ENCODE data around the gene CLN3. TPM values are rescaled to one million over a fixed set of nuclear protein-coding genes. Genes with fewer than 3 reads are reported as not detected.

CLN3 gene
- polyA plus RNA-seq (2012; ENCODE audit: insufficient read depth, insufficient read length, low read depth), result 52.3 TPM

GRCh38 chr16:28491970-28492474, at the start of gene CLN3:
TSS of gene CLN3 (minus strand) at chr16:28492074. CDS start at chr16:28491759, 315 bp downstream.
- no peaks in the 10 kb centered on the region for H3K27me3 ChIP-seq
- peaks cover 8% of the 10 kb centered on the region; the same call in 1 of the 2 replicates for H3K36me3 ChIP-seq
- no peaks in the 10 kb centered on the region for H3K4me1 ChIP-seq
- H3K9me3 ChIP-seq, result no peaks in the 10 kb centered on the region
- DNase-seq, result peak; percentile 92
- H3K4me3 ChIP-seq (ENCODE audit: low read depth, low read length), result peak within 1 kb of the TSS; percentile 97
- no peak for TF ChIP-seq CTCF (IDR thresholded peaks at IDR 0.05; ENCODE audit: low read depth, low read length)

GRCh38 chr16:28540346-28540745, 48.5 kb upstream of the CLN3 start:
- Histone ChIP-seq H3K4me3 (ENCODE audit: low read depth, low read length) (no peak overlapping the region), H3K27me3 (no peaks in the 10 kb centered on the region), H3K36me3 (no peaks in the 10 kb centered on the region), H3K4me1 (no peaks in the 10 kb centered on the region), H3K9me3 (no peaks in the 10 kb centered on the region)
- no peak for DNase-seq
- TF ChIP-seq CTCF (IDR thresholded peaks at IDR 0.05; ENCODE audit: low read depth, low read length), result no peak

GRCh38 chr16:28538733-28539596, 47.1 kb upstream of the CLN3 start, which contains the start of gene NUPR1:
TSS of gene NUPR1 (minus strand) at chr16:28538974. CDS start at chr16:28538907, 67 bp downstream.
- Histone ChIP-seq H3K4me1 (no peaks in the 10 kb centered on the region), H3K9me3 (no peaks in the 10 kb centered on the region), H3K27me3 (no peaks in the 10 kb centered on the region), H3K4me3 (ENCODE audit: low read depth, low read length) (no peak within 1 kb of the TSS), H3K36me3 (no peaks in the 10 kb centered on the region)
- DNase-seq, result no peak
- no peak for TF ChIP-seq CTCF (IDR thresholded peaks at IDR 0.05; ENCODE audit: low read depth, low read length)

GRCh38 chr16:28537964-28538732, 46.3 kb upstream of the CLN3 start:
- Histone ChIP-seq H3K27me3 (no peaks in the 10 kb centered on the region), H3K36me3 (no peaks in the 10 kb centered on the region), H3K4me3 (ENCODE audit: low read depth, low read length) (no peak overlapping the region), H3K9me3 (no peaks in the 10 kb centered on the region), H3K4me1 (no peaks in the 10 kb centered on the region)
- no peak for DNase-seq
- TF ChIP-seq CTCF (IDR thresholded peaks at IDR 0.05; ENCODE audit: low read depth, low read length), result no peak

GRCh38 chr16:28537076-28537475, 45.2 kb upstream of the CLN3 start:
- DNase-seq, result no peak
- no peak overlapping the region for H3K4me3 ChIP-seq (ENCODE audit: low read depth, low read length)
- TF ChIP-seq CTCF (IDR thresholded peaks at IDR 0.05; ENCODE audit: low read depth, low read length), result no peak
- no peaks in the 10 kb centered on the region for H3K36me3 ChIP-seq
- H3K4me1 ChIP-seq, result no peaks in the 10 kb centered on the region
- H3K27me3 ChIP-seq, result no peaks in the 10 kb centered on the region
- H3K9me3 ChIP-seq, result no peaks in the 10 kb centered on the region
